ENCODE data around the gene KIFC3. TPM values are rescaled to one million over a fixed set of nuclear protein-coding genes. Genes with fewer than 3 reads are reported as not detected.

KIFC3 gene
- total RNA-seq, 1 donor from 2014 or later, result 20.6 TPM

DNA sequence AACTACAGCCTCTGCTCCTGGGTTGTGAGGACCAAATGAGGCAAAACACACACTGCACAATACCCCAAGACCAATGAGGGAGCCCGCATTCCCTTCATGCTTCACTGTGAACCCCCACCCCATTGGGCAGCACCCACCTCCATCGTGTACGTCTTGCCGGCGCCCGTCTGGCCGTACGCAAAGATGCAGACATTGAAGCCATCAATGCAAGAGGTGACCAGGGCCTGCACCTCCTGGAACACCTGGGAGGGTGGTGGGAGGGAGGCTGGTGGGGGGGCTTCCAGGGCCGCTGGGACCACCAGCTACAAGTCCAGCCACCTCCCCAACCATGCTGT is 38.3 kb downstream of the KIFC3 start:
- ATAC-seq, result no peak

DNA sequence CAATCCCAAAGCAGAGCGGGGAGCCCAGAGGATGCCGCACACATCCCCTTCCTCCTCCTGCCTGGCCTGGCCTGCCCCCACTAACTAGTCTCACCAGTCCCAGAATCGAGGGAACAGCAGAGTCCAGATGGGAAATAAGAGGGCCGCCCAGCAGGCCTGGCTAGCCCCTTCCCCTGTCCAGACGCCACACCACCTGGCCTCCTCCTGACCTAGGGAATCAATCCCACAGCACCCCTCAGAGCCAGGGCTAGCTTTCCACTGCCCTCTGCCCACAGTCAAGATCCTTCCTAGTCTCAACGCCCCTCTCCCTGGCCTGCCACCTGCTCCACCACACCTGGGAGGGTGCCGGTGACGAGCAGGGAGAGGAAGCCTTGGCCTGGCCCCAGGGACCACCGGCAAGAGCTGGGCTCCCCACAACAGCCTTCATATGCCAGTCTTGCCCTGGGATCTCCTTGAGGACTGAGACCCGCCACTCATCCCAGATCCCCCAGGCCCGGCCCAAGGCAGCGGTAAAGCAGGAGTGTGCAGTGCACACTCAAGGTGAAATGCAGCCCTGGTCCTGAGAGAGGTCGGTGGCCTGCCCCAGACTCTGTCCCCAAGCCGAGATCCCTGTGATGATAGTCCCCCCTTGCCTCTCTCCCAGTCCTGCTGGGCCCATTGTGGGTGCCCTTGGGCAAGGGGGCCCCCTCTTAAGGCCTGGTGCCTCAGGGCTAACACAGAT is 38.8 kb downstream of the KIFC3 start:
- no peak for ATAC-seq

DNA sequence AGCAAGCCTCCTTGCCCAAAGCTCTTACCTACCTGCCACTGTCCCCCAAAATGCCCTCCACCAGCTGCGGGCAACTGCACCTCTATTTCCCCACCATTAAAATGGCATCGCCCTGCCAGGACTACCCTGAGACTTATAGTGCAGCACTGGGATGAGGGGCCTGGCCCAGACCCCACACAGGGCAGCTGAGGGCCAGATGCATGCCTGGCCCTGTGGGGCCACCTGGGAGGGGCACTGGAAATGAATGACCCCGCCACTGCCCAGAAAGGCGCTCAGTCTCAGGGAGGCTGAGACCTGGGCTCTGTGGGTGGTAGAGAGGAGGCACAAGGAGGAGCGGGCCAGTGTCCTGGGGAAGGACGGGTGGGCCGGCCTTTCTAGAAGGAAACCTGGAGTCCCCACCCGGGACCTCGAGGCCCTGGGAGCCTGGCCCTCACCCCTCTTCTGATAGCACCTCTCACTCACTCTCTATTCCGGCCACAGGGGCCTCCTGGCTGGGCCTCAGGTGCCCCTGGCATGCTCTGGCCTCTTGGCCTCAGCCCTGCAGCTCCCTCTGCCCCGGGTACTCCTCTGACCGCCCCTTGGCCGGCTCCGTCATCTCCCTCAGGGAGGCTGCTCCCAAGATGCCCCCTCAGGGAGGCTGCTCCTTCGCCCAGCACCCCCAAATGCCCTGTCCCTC is 39.8 kb downstream of the KIFC3 start:
- ATAC-seq, result no peak

DNA sequence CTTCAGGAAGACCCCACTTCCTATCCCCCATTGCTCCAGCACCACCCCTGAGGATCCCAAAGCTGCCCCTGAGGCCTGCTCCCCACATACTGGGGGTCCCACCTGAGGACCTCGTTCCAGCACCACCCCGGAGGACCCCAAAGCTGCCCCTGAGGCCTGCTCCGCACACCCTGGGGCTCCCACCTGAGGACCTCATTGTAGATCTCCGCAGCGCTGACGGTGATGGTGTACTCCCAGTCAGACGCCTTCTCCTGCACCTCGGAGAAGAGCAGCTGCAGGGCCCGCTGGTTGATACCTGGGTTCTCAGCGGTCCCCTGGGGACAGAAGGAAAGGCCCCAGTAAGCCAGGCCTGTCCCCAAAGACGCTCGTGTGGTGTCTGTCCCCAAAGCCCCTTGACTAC is 40.3 kb downstream of the KIFC3 start:
- ATAC-seq, result no peak

DNA sequence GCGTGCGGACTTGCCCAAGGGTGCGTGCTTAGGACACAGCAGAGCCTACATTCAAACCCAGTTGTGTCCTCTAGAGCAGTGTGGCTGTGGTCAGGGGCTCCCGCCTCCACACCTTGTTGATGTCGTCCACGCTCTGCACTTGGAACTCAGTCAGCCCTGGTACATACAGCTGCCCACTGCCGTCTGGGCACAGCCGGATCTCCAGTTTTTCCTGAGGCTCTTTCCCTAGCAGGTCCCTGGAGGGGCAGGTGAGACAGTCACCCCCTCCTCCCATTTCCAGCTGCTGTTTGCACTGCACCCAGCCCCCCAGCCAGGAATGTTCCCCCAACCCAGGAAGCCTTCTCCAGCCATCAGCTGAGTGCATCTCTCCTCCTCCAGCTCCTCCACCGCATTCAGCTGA is 41.0 kb downstream of the KIFC3 start:
- ATAC-seq, result no peak

DNA sequence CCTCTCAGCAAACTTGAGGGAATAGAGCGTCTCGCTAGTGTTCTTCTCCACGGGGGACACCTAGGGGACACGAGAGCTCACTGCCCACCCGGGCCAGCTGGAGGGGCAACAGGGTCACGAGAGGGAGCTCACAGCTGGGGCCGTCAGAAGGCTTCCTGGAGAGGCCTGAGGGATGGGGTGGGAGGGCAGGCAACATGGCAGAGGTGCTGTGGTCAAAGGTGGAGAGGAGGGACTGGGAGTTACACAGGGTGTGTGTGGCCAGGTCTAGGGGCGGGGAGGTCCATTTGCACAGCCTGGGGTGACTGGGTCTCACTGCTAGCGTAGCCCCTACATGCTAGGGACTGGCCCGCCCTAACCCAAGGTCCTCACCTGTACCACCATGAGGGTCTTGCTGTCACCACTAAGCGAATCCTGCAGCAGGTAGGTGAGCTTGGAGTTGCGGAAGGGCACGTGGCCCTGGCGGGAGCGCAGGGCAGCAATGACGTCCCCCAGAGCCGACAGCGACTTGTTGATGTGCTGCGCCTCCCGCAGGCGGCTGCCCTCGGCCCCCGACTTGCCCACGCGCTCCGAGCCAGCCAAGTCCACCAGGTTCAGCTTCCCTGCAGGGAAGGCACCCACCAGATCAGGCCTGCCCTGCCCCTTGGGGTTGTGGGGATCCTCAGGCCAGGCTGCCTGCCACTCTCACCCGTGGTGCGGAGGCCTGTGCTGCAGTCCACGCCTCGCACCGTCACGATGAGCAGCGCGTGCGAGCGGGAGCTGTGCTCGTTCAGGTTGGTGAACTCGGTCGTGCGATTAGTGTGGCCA is 41.7 kb downstream of the KIFC3 start:
- no peak for ATAC-seq

DNA sequence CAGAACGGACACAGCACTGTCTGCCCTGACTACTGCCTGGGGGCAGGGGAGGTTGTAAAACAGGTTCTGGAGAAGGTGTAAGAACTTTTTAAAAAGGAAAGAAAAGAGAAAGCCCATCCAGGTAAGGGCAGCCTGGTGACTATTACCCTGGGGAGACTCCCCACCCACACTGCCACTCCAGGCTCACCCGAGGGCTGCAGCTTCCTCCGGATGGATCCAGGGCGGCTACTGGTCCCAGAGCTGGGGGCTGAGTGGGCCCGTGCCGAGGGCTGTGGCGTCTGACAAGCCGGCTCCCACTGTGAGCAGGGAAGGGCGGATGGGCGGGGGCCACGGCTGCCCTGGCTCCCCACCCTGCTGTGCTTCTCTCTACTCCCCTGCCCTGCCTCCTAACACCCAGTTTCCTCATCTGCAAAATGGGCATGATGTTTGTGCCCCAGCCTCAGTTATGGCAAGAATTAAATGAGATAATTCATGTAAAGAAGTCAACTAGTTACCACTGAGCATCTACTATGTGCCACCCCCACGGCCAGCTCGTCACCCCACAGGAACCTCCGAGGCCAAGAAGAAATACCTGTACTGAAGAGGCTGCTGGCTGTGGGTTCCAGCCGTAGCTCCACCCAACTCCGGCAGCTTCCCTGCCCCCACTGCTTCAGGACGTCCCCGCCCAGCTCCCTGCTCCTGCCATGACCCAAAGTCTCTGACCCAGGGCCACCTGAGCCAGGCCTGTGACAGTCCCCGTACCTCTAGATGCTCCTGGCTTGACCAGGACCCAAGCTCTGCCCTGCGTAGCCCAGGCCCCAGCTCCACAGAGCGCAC is 42.5 kb downstream of the KIFC3 start:
- ATAC-seq, result peak; percentile 24

DNA sequence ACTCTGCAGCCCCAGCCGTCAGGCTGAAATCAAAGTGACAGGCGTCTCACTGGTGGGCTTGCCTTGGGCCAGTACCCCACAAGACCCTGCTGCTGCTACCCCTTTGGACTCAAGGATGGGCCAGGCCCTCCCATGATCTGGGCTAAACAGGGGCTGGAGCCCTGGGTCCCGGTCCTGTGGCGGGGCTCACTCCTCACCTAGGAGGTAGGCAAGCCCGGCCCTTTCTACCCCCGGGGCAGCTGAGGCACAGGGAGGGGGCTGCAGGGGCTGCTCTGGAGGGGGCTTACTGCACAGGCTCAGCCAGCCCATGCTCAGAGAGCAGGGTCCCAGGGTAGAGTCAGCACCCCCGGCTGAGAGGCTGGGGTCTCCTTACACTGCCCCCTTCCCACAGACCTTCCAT is 43.2 kb downstream of the KIFC3 start:
- ATAC-seq, result no peak

DNA sequence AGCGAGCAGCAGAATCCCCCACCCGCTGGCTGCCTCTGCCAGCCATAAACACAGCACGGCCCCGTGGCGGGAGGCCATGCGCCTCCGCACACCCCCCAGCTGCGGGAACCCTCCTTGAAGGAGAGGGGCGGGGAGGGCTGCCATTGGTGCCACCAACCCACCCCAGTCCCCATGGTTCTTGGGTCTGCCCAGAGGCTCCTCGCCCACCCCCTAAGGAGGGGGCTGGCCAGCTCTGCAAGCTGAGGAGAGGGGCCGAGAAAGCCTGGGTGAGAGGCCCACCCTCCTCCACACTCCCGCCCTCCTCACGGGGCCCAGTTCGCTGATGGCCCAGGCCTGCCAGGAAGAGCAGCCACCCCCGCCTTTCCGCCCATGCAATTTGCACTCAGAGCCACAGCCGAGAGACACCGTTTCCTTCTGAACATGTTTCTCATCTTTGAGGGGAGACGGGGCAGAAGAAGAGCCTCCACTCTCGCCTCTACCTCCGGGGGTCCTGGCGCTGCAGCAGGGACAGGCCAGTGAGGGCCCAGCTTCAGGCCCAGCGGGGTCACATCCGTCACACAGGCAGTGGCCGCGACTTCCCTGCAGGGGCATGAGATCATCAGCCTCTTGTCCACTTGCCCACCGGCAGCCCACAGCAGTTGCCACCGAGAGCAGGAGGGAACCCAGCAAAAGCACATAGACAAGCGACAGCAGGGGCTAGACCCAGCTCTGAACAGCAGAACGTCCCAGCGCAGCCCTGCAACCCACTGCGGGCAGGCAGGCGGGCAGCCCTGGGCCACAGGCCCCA is 43.8 kb downstream of the KIFC3 start:
- ATAC-seq, result no peak

DNA sequence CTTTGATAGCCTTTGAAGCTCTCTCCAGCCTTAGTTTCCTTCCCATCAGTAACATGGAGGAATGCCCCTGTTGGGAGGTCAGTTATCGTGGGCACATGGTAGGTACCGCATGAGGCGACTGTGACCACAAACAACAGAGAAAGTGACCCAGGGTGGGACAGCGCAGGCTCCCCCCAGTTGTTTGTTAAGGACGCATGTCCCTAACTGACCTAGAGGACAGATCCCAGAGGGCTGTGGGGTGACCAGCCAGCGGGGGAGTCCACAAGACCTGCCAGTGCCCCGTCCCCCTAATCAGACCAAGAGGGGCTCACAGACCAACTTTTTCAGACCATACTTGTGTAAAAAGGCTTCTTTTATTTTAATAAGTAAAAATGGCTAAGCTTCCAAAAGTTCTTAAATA is 44.4 kb downstream of the KIFC3 start:
- ATAC-seq, result no peak

DNA sequence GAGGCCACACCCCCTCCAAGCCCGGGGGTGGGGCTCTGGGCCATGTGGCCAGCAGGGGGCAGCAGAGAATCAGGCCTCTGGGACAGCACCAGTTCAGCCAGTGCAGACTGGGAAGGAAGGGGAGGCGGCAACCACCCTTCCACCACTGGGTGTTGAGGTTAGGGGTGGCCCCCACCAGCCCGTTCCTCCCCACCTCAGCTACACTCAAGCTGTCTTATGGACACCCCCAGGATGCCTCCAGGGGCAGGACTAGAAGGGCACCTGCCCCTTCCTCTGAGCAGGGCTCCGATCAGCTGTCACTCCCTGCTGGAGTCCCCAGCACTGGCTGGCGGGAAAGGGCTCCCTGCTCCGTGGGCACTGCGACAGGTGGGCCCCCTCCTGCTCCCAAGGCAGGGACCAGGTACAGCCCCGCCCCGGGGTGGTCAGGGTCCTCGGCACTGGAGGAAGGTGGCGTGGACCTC is 44.9 kb downstream of the KIFC3 start:
- peak; percentile 78 for ATAC-seq

DNA sequence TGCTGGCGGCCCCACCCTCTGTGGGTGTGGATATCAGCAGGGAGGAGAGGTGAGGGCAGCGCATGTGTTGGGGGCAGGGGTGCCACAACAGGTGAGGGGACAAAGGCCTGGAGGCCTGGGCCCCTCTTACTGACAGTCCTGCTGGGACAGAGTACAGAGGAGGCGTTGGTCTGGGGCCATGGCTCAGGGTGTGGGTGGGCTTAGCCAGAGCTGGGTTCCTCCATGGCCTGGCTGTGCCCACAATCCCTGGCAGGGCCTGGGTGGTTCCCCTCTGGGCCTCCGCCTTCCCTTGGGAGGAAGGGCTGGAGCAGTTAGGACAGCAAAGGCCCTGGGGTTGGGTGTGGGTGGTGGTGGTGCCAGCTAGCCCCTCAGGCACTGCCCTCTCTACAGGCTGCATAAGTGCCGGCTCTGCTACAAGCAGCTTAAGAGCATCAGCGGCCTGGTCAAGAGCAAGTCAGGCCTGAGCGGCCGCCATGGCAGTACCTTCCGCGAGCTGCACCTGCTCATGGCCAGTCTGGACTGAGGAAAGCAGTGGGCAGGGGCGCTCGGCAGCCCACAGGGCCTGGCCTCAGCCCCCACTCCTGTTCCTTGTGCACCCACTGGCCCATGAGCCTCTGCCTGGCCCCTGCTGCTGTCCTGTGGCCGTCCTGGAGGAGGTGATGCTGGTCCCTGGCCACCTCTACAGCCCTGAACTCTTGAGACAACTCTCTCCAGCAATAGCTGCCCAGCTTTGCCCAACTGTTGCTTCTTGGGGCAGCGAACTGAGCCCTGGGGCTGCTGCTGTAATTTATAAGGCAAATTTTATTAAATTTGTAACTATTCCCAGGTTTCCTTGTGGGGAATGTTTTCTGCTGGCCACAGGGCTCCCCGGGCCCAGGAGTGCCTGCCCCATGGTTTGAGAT is 45.6 kb downstream of the KIFC3 start:
- ATAC-seq, result no peak

DNA sequence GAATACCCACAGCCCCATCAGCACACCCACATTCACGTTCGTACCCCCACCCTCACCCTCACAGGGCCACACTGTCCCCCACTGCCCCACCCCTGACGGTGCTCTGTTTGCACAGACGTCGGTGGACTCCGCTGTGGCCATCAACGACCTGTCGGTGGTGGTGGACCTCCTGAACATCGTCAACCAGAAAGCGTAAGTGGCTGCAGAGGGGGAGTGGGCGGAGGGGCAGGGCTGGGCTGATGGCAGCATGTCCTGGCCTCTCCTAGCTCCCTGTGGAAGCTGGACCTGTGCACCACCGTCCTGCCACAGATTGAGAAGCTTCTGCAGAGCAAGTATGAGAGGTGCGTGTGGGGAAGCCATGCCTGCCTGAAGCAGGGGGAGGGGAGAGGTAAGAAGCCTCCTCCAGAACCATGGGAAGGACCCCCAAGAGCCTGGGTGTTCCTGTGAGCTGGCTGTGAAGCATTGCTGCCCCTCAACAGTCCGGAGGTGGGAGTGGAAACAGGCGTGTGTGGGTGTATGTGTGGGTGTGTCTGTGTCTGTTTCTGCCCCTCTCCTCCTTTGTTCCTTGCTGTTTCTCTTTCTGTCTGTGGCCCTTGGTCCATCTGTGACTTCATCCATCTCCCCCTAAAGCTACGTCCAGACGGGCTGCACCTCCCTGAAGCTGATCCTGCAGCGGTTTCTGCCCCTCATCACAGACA is 46.4 kb downstream of the KIFC3 start:
- ATAC-seq, result no peak

DNA sequence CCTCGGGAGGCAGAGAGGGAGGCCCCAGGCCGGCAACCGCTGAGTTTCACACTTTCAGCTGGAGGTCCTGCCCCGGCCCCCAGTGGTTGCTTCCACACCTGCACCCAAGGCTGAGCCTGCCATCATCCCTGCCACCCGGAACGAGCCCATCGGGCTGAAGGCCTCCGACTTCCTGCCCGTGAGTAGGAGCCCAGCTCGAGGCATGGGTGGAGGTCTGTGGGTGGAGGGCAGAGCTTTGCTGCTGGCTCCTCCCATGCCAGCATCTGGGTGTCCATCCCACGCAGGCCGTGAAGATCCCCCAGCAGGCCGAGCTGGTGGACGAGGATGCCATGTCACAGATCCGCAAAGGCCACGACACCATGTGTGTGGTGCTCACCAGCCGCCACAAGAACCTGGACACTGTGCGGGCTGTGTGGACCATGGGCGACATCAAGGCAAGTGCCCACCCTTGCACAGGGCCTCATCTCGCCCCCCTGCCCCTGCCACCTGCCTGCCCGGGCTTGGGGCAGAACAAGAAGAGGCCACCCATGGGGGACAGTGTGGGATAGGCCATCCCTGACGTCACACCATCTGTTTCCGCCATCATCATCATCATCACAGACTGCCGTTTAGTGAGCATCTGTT is 47.1 kb downstream of the KIFC3 start:
- ATAC-seq, result no peak

DNA sequence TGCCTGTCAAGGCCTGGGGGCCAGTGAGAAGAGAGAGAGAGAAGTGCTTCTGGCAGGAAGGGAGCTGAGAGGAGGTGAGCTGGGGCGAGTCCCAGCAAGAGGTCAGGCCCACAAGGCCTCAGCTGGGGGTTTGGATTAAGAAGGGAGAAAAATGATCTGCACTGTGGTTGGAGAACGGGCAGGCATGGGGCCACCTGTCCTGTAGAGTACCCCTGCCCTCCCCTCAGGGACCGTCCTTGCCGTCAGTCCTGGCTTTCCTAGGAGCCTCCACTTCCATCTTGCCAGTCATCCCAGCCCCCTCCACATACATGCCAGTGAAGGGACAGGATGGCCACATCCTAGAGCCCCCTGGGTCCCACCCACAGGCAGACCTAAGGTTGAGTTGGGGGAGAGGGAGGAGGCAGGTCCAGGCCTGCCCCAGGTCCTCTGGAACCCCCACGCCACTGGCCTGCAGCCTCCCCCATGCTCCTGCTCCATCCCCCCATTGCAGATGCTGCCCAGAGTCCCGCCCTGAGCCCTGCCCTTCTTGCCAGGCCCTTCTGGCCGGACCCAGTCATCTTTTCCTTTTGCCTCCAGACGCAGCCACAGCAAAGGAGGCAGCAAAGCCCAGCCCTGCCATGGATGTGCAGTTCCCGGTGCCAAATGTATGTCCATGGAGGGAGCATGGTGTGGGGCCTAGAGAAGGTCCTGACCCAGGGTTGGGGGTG is 47.8 kb downstream of the KIFC3 start:
- ATAC-seq, result no peak

DNA sequence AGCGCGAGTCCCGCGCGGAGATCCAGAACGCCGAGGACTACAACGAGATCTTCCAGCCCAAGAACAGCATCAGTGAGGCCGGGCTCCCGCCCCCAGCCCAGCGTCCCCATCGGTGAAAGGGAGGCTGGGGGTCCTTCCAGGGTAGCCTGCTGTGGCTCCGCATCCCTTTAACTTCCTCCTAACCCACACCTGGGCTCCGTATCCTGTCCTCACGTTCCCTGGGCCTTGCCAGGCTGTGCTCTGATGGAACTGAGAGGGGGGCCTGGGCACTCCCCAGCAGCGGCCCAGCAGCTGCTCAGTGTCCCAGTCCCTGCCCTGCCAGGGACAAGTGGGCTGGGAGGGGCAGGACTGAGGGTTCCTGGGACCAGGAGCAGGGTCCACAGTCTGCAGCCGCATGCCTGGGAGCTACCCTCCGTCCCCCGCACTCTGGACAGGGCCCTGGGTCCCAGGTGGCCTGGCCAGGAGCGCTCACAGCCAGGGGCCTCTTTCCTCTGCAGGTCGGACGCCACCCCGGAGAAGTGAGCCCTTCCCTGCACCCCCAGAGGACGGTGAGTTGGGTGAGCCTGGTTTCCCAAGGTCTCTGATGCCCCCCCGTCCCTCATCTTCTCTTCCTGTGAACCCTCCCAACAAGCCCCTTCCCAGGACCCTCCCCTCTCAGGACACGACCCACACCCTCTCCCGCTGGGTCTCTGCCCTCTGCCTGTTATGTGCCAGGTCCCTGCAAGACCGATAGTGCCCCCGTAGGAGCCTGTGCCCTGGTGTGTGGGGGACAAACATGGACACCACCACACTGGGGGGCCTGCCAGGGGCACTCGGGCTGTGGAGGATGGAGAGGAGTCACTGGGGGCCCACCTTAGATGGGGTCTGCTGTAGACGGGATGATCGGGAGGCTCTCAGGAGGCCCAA is 48.6 kb downstream of the KIFC3 start:
- ATAC-seq, result no peak

DNA sequence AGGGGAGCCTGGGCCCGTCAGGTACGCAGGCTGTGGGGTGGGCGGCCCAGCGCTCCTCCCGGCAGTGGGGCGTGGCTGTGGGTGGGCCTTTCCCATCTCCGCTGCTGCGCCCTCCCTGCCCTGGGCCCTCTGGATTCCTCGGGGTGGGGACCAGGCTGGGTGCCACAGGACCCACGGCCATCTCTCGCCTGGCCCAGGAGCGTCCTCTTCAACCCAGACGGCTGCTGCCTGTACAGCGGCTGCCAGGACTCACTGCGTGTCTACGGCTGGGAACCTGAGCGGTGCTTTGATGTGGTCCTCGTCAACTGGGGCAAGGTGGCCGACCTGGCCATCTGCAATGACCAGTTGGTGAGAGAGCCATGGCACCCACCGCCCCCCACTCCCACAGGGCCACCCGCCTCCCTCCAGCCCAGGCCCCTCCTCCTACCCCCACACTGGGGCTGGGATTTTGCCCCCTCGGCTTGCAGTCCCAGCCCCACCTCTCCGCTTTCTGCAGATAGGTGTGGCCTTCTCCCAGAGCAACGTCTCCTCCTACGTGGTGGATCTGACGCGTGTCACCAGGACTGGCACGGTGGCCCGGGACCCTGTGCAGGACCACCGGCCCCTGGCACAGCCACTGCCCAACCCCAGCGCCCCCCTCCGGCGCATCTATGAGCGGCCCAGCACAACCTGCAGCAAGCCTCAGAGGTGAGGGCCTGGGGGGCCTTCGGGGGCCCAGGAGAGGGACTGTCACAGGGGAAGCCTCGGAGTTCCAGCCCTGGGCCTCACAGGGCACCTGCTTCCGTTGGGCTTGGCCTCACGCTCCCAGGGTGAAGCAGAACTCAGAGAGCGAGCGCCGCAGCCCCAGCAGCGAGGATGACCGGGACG is 49.5 kb downstream of the KIFC3 start:
- ATAC-seq, result no peak

All from esophagus mucosa (tissue), 1 donor.